Fibroblast of pulmonary artery (primary cell): ENCODE data around the gene DDIT3.
"Not testable (repeated sequence)": the region's sequence is repeated elsewhere in the genome, so short reads cannot be mapped to it uniquely, and the experiment has no call there.

Experiments used
- DNase-seq: peaks from one replicate; pipeline ENCODE4 v3.0.0-alpha.2; 2010; ENCODE audit warnings: low read depth
- H3K4me3 ChIP-seq: replicated peaks from 2 replicates; pipeline ENCODE4 v1.5.1; 2011; ENCODE audit warnings: low read depth, mild to moderate bottlenecking, control low read depth, low read length, moderate library complexity
- CTCF ChIP-seq: IDR thresholded peaks from 2 replicates; pipeline ENCODE4 v1.5.1; 2011; ENCODE audit warnings: mild to moderate bottlenecking, control low read depth, low read length, inconsistent platforms; ENCODE audit errors: missing control alignments

DDIT3 gene

DNA sequence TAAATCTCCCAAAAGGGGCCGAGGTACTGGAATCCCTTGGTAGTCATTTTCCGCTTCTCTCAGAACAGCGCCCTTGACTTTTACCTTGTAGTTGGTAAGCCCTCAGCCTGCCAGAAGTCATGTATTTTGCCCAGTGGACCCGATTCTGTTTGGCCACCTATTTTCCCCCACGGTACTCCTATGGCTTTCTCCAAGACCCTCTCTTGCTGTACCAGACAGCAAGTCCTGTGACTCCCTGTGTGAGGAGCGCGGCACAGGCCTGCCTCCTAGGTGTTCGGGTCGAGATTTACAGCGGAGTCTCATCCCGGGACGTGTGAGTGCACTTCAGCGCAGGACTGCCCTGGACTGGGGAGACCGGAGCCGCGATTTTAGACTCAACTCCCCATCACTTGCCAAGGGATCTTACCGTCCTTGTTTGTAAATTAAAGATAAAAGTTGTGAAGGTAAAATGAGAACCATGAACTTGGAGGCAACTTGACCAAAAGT, 1.3 kb upstream of the DDIT3 start:
- no peak for TF ChIP-seq CTCF
- no peak for DNase-seq
- H3K4me3 ChIP-seq, result no peak overlapping the region

DNA sequence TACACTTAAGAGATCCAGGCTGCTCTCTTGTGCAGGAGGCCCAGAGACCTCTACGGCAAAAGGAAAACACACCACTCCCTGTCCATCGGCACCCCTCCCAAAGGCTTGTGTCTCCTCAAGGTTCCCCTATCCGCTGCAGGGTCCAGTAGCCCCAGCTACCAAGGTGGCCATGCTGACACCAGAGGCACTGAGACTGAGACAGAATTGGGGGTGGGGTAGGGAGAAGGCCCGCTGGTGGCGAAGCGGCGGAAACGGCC, 590 bp downstream of the DDIT3 start:
- DNase-seq, result no peak
- peak overlapping the region; percentile 87 for H3K4me3 ChIP-seq
- TF ChIP-seq CTCF, result no peak

DNA sequence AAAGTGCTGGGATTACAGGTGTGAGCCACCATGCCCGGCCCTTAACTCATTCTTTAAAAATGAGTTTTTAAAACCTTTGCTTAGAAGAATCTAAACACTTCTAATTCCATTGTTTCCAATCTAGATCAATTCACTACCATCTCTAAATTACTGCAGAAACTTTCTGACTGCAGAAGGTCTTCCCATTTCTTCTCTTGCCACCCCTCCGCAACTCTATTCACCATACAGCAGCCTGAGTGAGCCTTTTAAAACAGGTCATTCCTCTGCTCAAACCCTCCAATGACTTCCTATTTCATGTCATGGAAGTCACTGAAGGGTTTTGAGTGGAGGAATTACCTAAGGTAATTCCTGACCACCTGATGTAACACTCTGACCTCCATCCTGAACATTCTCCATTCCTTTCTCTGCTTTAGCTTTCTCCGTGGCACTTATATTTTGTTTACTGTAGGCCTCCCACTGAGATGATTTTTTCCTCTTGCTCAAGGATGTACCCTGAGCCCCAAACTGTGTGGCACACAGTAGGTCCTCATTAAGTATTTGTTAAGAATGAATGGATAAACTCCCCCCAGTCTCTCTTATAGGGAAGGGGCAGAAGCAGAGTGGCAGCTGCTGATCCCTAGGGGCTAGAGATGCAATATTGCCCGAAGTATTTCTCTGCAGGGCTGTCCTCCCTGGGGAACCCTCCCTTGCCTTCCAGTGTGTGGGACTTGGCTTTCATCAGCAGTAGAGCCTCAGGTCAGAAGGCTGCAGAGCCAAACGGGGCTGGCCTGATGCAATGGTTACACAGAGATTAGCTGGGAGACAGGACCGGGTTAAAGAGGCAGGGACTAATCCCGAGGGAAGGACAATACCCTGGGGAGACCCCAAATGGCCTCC, 1.2 kb downstream of the DDIT3 start:
- peak overlapping the region; percentile 87 for H3K4me3 ChIP-seq
- peak; percentile 68 for DNase-seq
- no peak for TF ChIP-seq CTCF

- TF ChIP-seq CTCF, result no peak
- peak; percentile 27 for DNase-seq
- H3K4me3 ChIP-seq, result peak overlapping the region; percentile 87
Measured at GRCh38 chr12:57518176-57518919, 2.0 kb downstream of the DDIT3 start.

- not testable (repeated sequence) for DNase-seq
- peak overlapping the region; percentile 87 for H3K4me3 ChIP-seq
Measured at GRCh38 chr12:57517718-57518117, 2.6 kb downstream of the DDIT3 start.

- H3K4me3 ChIP-seq, result peak overlapping the region; percentile 87
- peak; percentile 53 for DNase-seq
- no peak for TF ChIP-seq CTCF
Measured at GRCh38 chr12:57517187-57517586, 3.1 kb downstream of the DDIT3 start.

DNA sequence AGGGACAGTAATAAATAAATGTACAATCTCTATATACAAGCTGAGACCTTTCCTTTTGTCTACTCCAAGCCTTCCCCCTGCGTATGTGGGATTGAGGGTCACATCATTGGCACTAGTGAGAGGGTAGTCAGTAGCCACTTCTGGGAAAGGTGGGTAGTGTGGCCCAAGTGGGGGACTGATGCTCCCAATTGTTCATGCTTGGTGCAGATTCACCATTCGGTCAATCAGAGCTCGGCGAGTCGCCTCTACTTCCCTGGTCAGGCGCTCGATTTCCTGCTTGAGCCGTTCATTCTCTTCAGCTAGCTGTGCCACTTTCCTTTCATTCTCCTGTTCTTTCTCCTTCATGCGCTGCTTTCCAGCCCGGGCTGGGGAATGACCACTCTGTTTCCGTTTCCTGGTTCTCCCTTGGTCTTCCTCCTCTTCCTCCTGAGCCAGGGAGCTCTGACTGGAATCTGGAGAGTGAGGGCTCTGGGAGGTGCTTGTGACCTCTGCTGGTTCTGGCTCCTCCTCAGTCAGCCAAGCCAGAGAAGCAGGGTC, 3.6 kb downstream of the DDIT3 start:
- no peak overlapping the region for H3K4me3 ChIP-seq
- no peak for DNase-seq
- TF ChIP-seq CTCF, result no peak
